UCSD-AML1 (cell line): ENCODE results near the gene FAM240A.
"Not testable (repeated sequence)": the region's sequence is repeated elsewhere in the genome, so short reads cannot be mapped to it uniquely, and the experiment has no call there.

Experiments used
- DNase-seq: peaks from one replicate; lab custom pipeline; 2025; ENCODE audit not compliant: unreplicated experiment; lab: John Stamatoyannopoulos, UW

The FAM240A gene

DNA sequence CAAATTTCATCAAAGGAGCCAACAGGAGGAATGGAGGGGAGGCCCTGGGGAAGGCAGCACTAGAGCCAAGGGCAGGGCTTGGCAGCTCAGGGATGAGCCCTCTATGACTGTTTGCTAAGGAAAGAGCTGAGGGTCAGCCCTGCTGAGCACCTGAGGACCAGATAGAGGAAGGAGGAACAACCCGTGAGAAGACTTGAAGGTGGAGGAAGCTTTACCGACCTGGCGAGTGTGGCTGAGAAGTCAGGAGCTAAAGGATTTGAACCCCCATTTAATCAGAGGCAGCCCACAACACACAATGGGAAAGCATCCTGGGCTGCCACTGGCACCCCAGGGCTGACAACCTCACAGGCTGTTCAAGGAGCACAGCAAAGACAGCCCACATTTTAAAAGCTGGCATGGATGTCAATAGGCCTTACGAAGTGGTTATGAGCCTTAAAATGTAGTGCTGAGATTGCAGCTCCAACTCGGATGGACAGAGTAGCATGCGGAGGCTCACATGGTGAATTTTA, 25.5 kb upstream of the FAM240A start:
- DNase-seq, result no peak

DNA sequence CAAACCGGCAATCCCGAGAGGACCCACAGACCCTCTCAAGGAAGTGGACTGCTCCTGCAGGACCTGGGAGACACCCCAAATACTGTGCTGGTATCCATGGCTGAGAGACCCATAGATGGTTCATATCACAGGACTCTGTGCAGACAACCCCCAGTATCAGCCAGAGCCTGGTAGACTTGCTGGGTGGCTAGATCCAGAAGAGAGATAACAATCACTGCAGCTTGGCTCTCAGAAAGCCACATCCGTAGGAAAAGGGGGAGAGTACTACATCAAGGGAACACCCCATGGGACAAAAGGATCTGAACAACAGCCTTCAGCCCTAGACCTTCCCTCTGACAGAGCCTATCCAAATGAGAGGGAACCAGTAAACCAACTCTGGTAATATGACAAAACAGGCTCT, 25.1 kb upstream of the FAM240A start:
- DNase-seq, result not testable (repeated sequence)

DNA sequence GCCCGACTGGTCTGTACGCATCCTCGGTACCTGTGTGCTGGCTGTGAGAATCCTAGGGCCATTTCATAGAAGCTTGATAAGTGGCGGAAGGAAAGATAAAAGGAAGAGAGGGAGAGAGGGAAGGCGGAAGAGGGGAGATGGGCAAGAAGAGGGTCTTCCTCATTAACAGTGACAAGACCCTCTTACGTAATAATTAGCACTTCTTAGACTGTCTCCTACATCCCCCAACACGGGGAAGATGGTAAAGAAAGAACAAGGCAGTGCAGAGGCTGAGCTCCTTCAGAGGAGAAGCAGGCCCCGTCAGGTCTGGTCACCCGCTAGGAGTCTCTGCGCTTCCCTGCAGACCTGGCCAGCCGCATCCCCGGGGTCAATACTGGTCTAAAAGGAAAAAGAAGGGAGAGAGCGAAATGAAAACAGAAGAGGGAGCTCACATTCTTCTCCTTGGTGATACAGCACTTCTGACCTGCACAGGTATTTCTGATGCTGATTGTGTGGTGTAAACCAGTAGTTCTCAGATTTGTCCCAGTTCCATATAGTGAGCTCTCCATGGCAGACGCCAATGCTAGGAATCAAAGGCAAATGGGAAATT, 19.0 kb upstream of the FAM240A start:
- no peak for DNase-seq

DNA sequence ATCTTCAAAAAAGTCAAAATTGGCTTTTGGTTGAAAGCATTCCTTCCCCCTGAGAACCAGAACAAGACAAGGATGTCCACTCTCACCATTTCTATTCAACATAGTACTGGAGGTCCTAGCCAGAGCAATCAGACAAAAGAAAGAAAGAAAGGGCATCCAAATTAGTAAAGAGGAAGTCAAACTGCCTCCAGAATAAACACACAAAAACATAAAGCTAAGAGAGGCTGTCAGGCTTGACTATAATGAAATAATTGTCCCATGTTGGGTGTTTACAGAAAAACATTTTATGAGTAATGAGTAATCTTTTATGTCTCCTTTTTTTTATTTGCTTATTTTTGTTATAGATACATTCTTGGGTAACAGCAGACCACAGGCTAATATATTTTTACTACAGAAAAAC, 18.3 kb upstream of the FAM240A start:
- no peak for DNase-seq

DNA sequence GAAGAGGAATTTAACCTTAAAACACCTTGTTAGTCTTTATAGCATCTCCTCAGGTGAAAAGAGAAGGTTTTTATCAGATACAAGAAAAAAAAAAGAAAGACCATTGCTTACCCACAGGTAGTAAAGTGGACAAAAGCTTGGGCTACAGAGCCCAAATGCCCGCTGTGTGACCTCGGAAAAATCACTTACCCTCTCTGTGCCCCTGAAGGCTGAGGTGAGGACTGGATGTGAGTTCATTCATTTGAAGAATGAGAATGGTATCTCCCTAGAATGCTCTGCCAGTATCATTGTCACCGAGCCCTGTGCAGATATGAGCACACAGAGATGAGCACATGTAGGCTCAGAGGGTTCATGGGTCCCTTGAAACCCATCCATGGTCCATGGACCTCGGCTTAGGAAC, 17.6 kb upstream of the FAM240A start:
- DNase-seq, result no peak

DNA sequence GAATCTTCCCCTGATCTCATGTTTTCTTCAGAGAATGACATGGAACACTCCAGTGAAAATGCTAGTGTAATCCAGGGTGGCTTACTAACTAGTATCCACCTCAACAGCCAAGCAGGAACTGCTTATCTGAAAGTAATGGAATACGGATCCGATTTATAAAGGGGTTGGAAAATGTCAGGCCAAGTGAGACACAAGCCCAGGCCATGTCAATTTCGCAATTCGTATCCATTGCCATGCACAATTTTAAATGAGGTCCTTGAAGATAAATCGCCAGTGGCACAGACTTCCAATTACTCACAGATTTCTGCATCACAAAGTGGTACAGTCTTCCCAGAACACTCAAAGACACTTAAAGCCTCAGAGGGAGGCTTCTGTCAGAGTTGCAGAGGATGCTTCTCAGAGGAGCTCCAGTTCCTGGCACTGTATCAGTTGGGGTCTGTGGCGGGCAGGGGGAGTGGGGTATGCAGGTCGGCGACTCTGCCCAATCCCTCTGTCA, 16.5 kb upstream of the FAM240A start:
- DNase-seq, result no peak

DNA sequence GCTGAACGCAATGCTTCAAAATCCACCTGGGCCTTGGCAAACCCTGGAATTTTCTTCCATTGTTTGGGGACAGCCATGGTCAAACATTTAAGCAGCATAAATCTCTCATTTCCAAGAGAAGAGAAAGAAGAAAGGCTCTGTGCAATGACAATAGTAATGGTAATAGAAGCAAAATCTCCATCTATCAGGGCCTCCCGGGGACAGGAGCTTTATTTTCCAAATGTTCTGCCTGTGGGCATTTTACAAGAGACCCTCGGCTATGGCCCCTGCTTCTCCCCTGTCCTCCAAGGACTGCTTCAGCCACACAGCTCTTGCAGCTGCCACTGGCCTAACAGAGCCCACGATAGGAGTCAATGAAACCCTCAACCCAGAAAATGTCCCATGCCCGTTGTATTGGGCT, 12.7 kb upstream of the FAM240A start:
- no peak for DNase-seq

DNA sequence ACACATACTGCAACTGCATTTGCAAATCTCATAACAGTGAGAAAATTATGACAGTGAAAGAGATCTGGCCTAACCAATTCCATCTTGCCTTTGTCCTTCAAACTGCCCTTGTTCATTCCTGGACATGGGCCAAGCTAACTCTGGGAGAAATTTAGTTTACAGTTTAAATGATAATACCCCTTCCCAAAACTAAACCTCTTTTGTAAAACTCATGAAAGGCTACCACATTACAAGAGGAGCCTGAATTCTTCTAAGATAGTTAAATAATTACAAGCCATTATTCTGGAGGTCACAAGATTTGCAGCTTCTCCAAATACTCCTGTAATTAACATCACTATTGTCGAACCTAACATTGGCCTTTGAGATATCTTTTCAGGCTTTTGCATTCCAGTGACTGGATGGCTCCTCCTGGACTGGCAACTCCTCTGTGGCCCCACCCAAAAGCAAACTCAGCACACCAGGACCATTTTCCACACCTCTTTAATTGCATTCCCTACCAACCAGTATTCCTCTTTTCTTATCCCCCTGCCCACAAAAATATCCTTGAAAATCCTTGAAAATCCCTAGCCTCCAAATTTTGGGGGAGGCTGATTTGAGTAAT, 8.8 kb upstream of the FAM240A start:
- no peak for DNase-seq

DNA sequence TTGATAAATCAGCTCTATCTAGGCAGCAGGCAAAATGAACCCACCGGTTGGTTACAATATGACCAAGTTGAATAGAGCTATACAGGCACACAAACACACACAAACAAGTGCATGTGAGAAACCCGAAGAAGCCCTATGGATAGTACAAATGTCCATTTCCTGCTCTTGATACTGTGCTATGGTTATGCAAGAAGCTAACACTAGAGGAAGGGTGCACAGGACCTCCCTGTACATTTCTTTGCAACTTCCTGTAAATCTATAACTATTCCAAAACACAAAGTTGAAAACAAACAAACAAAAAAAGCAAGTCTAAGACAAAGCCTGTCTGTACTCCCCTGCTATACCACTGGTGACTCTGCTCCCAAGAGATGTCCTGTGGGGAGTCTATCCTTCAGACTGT, 8.2 kb upstream of the FAM240A start:
- no peak for DNase-seq

DNA sequence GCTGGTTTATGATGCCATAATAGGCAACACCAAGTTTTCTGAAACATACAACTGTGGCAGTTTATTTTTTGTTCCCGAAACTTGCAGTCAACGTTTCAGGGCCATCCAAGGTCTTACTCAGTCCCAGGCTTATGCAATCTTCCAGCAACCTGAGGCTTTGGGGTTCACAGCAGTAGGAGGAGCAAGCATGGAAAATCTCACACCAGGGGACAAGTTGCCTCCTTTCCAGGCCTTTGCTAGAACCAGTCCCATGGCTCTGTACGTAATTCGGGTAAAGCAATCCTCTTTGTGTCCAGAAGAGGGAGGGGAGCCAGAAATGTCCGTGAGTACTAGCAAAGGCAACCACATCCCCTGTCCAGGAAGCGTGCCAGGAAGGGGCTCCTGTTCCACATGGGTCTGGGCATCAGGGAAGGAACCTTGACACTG, 4.7 kb upstream of the FAM240A start:
- peak; percentile 50 for DNase-seq

DNA sequence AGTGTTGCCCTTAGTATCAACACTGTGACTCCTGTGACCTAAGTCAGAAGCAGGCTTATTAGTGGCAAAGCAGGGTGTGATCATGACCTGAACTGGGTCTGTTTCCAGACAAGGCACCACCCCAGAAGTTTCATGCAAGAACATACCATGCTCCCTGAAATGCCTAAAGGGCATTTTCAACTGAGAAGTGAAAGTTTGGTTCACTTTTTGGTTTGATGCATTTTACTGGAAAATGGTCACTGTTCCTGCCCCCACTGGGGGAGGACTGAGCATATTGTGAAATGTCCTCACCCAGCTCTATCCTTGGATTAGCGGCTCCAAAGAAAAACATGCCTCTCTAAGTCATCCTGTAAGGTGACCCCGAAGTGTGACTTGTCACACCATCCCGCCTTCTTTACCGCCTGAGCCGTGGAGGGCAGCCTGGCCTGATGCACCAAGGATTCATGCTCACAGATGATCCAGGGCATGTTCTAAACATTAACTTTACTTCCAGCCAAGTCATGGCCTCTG, 3.1 kb upstream of the FAM240A start:
- no peak for DNase-seq

DNA sequence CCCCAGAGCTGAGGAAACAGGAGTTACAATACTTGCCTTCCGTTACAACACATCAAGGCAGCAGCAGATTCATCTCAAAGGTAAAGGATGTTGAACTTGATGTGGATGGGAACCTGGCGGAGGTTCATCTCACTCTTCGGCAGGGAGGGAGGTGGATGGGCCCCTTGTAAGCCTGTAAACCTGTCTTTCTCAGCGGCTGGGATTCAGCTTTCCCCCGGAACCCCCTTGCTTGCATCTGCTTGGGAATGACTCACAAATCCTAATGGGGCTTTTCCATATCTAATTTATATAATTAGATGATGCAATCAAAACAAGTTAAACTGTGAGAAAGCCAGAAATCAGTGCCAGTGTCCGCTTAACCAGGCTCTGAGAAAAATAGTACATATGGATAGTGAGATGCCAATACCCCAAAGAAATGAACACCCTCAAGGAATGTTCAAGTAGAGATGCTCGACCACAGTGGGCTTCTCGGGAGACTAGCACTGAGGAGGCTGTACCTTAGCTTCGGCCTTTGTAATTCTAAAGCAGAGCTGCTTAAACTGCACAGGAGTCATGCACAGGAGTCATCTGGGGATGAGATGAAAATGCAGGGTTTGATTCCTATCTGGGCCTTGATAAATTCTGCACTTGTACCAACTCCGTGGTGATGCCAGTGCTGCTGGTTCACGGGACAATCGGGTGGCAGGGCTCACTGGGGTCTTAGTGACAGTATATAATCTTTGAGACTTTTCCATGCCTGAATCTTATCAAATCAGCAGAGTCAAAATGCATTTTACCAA, 2.2 kb upstream of the FAM240A start:
- no peak for DNase-seq

DNA sequence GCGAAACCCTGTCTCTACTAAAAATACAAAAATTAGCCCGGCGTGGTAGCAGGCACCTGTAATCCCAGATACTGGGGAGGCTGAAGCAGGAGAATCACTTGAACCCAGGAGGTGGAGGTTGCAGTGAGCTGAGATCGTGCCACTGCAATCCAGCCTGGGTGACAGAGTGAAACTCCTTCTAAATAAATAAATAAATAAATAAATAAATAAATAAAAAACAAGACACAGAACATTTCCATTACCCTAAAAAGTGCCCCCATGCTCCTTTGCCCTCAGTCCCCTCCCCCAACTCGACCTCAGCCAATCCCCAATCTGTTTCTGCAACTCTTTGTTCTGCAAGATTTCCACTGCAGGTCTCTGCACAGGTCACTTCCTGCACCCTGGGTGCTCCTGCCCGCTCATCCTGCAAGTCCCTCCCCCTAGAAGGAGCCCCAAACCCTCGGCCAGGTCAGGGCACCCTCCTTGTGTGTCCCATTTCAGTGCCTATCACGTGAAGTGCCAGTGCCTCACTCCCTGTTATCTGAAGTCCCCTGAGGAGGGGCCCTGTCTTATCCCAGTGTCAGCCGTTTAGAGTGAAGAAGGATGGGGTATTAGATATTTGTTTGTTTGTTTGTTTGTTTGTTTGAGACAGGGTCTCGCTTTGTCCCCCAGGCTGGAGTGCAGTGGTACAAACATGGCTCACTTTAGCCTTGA, 1.1 kb downstream of the FAM240A start:
- DNase-seq, result no peak

DNA sequence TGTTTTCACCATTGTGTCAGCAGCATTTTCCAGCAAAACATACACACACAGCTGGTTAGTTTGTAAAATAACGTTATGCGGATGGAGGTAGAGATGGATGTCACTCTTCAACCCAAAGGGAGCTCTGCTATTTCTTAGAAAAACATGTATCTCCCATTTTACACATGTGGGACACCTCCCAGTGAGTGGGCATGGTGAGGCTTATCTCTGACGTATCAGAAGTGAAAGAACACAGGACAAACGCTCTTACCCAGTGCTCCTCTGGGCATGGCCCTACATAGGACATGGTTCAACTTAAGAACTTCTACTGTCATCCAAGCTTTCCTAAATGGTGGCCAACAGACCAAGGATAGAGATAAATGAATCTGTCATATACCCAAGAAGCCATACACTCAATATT, 2.1 kb downstream of the FAM240A start:
- no peak for DNase-seq

DNA sequence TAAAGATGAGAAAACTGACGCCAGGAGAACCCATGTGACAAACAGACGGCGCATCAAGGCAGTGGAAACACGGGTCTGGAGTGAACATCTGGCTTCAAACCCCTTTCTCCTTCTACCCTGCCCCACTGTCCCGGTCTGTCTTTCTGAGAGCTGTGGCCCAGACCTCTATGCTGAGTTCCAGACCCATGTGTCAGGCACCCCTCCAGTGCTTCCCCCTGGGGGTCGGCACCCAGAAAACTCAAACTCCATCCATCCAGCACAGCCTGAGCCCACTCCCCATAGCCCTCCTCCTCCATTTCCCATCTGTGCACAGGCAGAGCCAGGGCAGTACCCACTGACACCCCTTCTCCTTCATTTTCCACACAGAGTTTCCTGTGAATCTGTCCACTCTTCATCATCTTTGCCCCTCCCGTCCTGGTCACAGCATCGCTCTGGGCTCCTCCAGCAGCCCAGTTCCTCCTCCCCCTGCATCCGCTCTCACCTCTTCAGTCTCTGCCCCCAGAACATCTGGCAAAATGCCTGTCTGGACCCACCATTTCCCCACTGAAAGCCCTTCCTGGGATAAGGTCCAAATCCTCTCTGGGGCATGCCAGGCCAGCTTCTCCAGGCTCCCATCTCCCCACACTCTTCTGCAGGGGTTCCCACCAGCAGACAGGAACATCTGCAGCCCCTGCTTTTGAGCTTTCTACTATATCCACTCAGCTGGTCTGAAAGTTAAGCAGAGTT, 2.9 kb downstream of the FAM240A start:
- no peak for DNase-seq

DNA sequence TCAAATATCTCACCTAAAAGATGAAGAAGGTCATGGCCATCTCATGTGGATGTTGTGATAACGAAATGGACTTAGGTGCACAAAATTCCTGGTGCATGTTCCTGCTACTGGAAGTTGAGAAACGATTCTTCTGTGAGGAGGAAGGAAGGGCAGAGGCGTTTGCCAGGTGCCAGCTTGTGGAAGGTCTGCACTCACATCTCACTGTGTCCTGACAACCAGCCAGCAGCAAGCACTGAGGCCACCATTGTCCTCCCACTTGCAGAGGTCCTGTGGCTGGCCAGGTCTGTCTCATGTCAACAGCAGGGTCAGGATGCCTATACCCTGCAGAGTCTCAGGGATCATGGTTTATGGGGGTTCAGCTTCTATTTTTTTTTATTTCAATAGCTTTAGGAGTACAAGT, 3.7 kb downstream of the FAM240A start:
- no peak for DNase-seq

DNA sequence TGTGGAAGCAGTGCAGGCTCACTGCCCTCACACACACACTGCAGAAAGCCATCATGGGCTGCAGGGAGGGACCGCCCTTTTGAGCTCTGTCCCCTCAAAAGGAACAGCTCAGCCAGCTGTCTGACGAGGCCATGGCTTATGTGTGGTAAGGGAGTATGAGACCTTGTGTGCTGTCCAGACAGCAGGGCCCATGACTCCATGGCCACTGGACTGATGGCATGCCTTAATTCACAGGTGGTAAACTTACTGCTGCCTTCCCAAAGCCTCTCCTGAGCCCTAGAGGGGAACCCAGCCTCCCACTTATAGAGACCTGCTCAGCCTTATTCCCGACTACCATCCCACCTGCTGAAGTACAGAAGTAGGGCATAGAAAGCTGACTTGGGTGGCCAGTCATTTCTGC, 5.6 kb downstream of the FAM240A start:
- no peak for DNase-seq

DNA sequence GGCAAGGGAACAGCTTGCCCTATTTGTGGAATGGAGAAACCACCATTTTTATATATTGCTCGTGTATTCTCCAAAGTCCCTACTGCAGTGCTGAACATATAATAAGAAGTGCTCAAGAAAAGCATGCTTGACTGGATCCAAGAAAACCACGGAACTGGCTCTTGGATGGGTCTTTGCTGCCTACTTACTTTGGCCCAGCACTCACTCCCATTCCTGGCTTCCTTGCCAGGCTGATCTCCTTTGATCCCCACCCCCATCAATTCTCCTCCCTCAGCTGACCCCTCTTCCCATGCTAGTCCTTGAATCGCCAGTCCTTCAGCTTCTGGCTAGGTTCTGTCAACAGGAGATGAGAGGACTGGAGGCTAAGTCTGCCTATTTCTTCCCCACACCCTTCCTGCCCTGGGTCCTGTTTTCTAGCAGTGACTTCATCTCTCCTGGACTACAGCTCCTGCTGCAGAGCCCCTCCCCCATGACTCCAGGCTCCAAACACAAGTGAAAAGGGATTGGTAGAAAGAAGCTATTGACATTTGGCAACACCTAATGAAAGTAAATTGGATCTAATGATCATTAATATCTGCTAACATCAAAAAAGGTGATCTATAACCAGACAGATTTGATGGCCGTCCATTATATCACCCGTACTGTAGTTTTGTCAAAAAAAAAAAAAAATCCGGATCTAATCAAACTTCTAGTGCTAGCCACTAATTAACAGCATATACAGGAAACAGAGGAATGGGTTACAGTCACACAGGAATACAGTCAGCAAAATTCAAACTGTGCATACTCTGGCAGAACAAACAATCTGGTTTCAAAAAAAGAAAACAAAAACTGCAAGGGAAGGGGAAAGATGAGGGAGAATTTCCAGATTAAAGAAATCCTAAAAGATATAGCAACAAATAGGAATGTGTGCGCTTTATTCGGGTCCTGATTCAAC, 7.8 kb downstream of the FAM240A start:
- no peak for DNase-seq

DNA sequence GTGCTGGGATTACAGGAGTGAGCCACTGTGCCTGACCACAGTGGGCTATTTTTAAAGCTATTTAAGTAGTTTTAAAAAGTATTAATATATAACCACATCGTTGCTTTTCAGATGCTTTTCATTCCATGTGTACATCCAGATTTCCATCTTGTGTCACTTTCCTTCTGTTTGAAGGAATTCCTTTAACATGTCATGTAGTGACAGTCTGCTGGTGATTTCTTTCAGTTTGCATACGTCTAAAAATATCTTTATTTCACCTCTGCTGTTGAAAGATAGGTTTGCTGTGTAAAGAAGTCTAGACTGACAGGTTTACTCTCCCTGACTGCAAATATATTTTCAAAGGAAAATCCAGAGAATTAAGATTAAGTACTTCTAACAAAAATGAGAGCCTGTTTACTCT, 12.2 kb downstream of the FAM240A start:
- no peak for DNase-seq
